Omental fat pad (tissue), 4 donors: ENCODE measurements around the gene UBQLN3. TPM values are rescaled to one million over a fixed set of nuclear protein-coding genes. Genes with fewer than 3 reads are reported as not detected.

ENCODE experiments used
- ATAC-seq: fragments of 150-250 bp; one replicate; pipeline ENCODE4 v1.9.1; 2016; ENCODE audit warnings: mild to moderate bottlenecking, moderate library complexity; ENCODE audit not compliant: low FRiP score
- DNase-seq: peaks from one replicate; pipeline ENCODE4 v3.0.0-alpha.2; 2019; ENCODE audit warnings: low spot score
- CTCF ChIP-seq, 3 donors: fragments of 450-650 bp; IDR thresholded peaks; one replicate each; pipeline ENCODE4 v1.5.1; 2016 to 2017; ENCODE audit warnings: antibody characterized with exemption in 3 of 3, mild to moderate bottlenecking in 3 of 3, moderate library complexity in 2 of 3
- total RNA-seq, 4 donors: library from RNA; depleted of rRNA; stranded (reverse); fragments of >200 nt; gene quantifications; one replicate each; pipeline ENCODE4 v1.1.0, GENCODE V29; 2016

The UBQLN3 gene
- total RNA-seq, 4 donors from 2014 or later: 0.82 to 1.3 (median 0.98) TPM

- no peak for TF ChIP-seq CTCF (IDR thresholded peaks at IDR 0.05)
- no peak for DNase-seq
- ATAC-seq: no peak
Observed at GRCh38 chr11:5460983-5461621, 48.7 kb downstream of the UBQLN3 start.

Other genes with a start within 250 kb of the UBQLN3 start
- not detected for gene HBE1, start 240.0 kb downstream of the UBQLN3 start, total RNA-seq
- not detected for gene OR51B4, start 208.0 kb downstream of the UBQLN3 start, total RNA-seq
- gene OR51B2, start 185.7 kb downstream of the UBQLN3 start, total RNA-seq: 1 to 10 TPM in 1 of 4 donors, under 1 TPM in 1, not detected in 2; 0.46 to 1.1 TPM
- under 1 TPM in 3 of 4 donors, not detected in 1; 0.36 to 0.63 (median 0.46) TPM for gene OR51B5, start 166.4 kb downstream of the UBQLN3 start, total RNA-seq
- gene OR51B6, start 158.4 kb downstream of the UBQLN3 start, total RNA-seq: not detected
- not detected for gene OR51M1, start 126.1 kb downstream of the UBQLN3 start, total RNA-seq
- gene OR51Q1, start 87.8 kb downstream of the UBQLN3 start, total RNA-seq: not detected
- gene OR51I1, start 68.4 kb downstream of the UBQLN3 start, total RNA-seq: under 1 TPM in 1 of 4 donors, not detected in 3; 0.96 TPM
- gene OR51I2, start 60.6 kb downstream of the UBQLN3 start, total RNA-seq: not detected
- gene OR52D1, start 21.3 kb downstream of the UBQLN3 start, total RNA-seq: not detected
- 1 to 10 TPM in 2 of 4 donors, under 1 TPM in 2; 0.19 to 1.7 (median 0.81) TPM for gene UBQLNL, start 6.7 kb upstream of the UBQLN3 start, total RNA-seq
- 1 to 10 TPM in 1 of 4 donors, under 1 TPM in 1, not detected in 2; 0.48 to 1.8 TPM for gene OR52H1, start 38.6 kb upstream of the UBQLN3 start, total RNA-seq
- gene OR52B6, start 70.9 kb upstream of the UBQLN3 start, total RNA-seq: not detected
- gene TRIM6, start 86.7 kb upstream of the UBQLN3 start, total RNA-seq: 1 to 10 TPM; 1.9 to 3.3 (median 2.8) TPM
- gene TRIM34, start 115.0 kb upstream of the UBQLN3 start, total RNA-seq: 1 to 10 TPM; 3.7 to 9.6 (median 6.6) TPM
- gene TRIM5, start 175.1 kb upstream of the UBQLN3 start, total RNA-seq: 10 to 100 TPM; 18.0 to 24.4 (median 21.1) TPM
- gene TRIM22, start 179.8 kb upstream of the UBQLN3 start, total RNA-seq: 100 to 1,000 TPM in 1 of 4 donors, 10 to 100 TPM in 3; 22.3 to 163 (median 55.7) TPM
- gene OR56B1, start 226.5 kb upstream of the UBQLN3 start, total RNA-seq: under 1 TPM in 1 of 4 donors, not detected in 3; 0.47 TPM
- gene OR52N4, start 244.3 kb upstream of the UBQLN3 start, total RNA-seq: under 1 TPM in 1 of 4 donors, not detected in 3; 0.72 TPM